GM12891 (cell line): ENCODE measurements around the gene CREB5.

ENCODE experiments used
- POLR2A ChIP-seq: IDR thresholded peaks from 2 replicates; pipeline ENCODE4 v1.6.1; 2011; ENCODE audit warnings: low read depth, low read length, control low read depth
- POLR2AphosphoS5 ChIP-seq: IDR thresholded peaks from 2 replicates; pipeline ENCODE4 v1.6.1; 2011; ENCODE audit warnings: low read depth, low read length, control low read depth
- TAF1 ChIP-seq: IDR thresholded peaks from 2 replicates; pipeline ENCODE4 v1.6.1; 2011; ENCODE audit warnings: low read depth, low read length, control low read depth

DNA sequence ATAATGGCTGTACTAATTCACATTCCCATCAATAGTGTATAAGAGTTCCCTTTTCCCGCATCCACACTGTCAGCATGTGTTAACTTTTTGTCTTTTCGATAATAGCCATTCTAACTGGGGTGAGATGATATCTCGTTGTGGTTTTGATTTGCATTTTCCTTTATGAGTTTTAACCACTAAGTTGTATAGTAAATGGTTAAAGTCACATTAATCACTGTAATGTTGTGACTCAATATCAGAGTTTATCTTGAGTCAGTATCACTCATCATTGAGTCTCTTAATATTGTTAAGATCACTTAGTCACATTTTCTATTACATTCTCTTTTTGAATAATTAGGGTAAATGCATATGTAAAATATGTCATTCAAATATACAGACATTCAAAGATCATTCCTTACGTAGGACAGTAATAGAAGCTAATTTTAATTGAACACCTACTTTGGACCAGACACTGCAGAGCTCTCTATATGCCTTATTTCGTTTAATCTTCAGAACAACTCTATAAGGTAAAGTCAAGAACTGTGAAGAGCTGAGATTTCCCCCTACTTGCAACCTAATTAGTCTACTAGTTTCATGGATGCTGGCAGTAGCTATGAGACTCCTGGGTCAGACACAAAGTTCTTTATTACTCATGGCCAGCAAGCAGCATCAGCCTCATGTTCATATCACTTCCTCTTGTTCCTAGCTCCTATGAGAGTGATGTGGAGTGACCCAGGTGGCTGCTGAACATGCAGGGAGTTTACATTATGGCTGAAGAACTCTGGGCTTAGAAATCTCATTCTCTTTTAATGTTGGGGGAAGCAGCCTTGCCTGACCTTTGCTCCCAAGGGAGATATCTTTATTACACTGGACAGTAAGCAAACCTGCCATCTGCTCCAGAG, 30.5 kb downstream of the CREB5 start:
- TF ChIP-seq POLR2AphosphoS5 (no peak), TAF1 (no peak), POLR2A (no peak)
